PFSK-1 (cell line): ENCODE results near the gene LRIG3.

ENCODE experiments used
- FOXP2 ChIP-seq: optimal IDR thresholded peaks from 2 replicates; pipeline ENCODE3; 2011; ENCODE audit warnings: borderline replicate concordance, control low read depth, inconsistent platforms; ENCODE audit not compliant: insufficient read depth; ENCODE audit errors: extremely low read length, extremely low read depth
- POLR2AphosphoS5 ChIP-seq: IDR thresholded peaks from 2 replicates; pipeline ENCODE4 v1.6.1; 2012; ENCODE audit warnings: low read depth, mild to moderate bottlenecking, control low read depth, low read length, moderate library complexity
- SIN3A ChIP-seq: IDR thresholded peaks from 2 replicates; pipeline ENCODE4 v1.6.1; 2012; ENCODE audit warnings: mild to moderate bottlenecking, low read length, moderate library complexity, borderline replicate concordance; ENCODE audit not compliant: insufficient read depth
- TAF1 ChIP-seq: IDR thresholded peaks from 2 replicates; pipeline ENCODE4 v1.6.1; 2012; ENCODE audit warnings: low read length, control low read depth, borderline replicate concordance; ENCODE audit not compliant: insufficient read depth
- TF ChIP-seq, protein P1 (sequence below), 2 experiments: IDR thresholded peaks; 2 replicates each; pipeline versions ENCODE4 v1.6.1 to v1.8.0; 2011 to 2012; ENCODE audit warnings: low read depth in 2 of 2, low read length in 2 of 2, control low read depth in 1 of 2, inconsistent platforms in 1 of 2, mild to moderate bottlenecking in 1 of 2, moderate library complexity in 1 of 2; ENCODE audit not compliant: insufficient read depth in 1 of 2

The LRIG3 gene

GRCh38 chr12:58915037-58915436, 5.3 kb downstream of the LRIG3 start:
- no peak for TF ChIP-seq POLR2AphosphoS5
- TF ChIP-seq, protein P1, sequence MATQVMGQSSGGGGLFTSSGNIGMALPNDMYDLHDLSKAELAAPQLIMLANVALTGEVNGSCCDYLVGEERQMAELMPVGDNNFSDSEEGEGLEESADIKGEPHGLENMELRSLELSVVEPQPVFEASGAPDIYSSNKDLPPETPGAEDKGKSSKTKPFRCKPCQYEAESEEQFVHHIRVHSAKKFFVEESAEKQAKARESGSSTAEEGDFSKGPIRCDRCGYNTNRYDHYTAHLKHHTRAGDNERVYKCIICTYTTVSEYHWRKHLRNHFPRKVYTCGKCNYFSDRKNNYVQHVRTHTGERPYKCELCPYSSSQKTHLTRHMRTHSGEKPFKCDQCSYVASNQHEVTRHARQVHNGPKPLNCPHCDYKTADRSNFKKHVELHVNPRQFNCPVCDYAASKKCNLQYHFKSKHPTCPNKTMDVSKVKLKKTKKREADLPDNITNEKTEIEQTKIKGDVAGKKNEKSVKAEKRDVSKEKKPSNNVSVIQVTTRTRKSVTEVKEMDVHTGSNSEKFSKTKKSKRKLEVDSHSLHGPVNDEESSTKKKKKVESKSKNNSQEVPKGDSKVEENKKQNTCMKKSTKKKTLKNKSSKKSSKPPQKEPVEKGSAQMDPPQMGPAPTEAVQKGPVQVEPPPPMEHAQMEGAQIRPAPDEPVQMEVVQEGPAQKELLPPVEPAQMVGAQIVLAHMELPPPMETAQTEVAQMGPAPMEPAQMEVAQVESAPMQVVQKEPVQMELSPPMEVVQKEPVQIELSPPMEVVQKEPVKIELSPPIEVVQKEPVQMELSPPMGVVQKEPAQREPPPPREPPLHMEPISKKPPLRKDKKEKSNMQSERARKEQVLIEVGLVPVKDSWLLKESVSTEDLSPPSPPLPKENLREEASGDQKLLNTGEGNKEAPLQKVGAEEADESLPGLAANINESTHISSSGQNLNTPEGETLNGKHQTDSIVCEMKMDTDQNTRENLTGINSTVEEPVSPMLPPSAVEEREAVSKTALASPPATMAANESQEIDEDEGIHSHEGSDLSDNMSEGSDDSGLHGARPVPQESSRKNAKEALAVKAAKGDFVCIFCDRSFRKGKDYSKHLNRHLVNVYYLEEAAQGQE (IDR thresholded peaks at IDR 0.05; ENCODE audit: insufficient read depth in 1 of 2, low read depth in 2 of 2, low read length in 2 of 2): no peak
- TF ChIP-seq SIN3A: no peak
- TF ChIP-seq TAF1: no peak
- no peak for TF ChIP-seq FOXP2

DNA sequence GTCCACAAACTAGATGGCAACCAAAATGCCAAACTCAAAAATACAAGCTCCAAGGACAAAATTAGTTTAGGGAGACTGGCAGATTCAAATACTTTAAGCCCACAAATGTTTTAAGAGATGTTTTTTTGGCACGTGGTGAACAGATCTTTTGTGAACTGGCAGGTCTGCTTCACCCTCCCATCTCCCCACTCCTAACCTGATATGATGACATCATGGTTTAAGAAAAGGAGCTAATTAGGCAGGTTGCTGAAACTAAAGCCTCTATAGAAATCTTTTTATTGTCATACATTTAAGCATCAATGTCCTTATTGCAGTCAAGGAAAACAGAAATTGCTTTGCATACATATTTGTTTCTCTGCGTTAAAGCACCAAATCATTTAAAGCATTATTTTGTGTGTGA, 5.8 kb downstream of the LRIG3 start:
- TF ChIP-seq TAF1 (no peak), POLR2AphosphoS5 (no peak), FOXP2 (no peak), SIN3A (no peak)
- TF ChIP-seq, protein P1 (IDR thresholded peaks at IDR 0.05; ENCODE audit: insufficient read depth in 1 of 2, low read depth in 2 of 2, low read length in 2 of 2): no peak

- no peak for TF ChIP-seq FOXP2
- TF ChIP-seq POLR2AphosphoS5: no peak
- TF ChIP-seq SIN3A: no peak
- TF ChIP-seq TAF1: no peak
Measured at GRCh38 chr12:58907391-58907790, 12.9 kb downstream of the LRIG3 start.

DNA sequence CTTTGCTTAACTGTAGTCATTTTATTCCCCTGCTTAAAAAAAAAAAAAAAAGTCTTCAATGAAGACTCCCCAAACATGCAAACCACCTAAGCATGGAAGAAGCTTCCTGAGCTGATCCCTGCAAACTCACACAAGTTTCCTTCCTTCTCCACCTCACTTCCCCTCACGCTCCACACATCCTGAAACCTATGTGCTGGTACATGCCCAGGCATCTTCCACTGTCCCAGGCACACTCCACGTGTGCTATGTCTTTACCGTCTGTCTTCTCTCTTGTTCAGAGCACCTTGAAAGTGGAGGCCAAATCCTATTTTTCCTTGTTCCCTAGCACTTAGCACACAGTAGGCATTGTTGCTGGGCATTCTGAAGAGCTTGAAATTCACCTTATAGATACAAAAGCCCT, 13.4 kb downstream of the LRIG3 start:
- TF ChIP-seq TAF1: no peak

DNA sequence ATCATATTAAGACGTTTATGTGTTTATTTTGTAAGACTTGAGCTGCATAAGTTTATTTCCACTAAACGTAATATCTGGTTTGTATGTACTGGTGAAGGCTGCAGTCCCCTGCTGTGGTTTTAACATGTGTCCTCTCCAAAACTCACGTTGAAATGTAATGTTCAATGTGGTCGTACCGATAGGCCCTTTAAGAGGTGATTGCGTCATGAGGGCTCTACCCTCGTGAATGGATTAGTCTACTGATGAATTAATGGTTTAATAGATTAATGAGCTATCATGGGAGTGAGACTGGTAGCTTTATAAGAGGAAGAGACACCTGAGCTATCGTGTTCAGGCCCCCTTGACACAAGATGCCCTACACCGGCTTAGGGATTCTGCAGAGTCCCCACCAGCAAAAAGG, 14.9 kb downstream of the LRIG3 start:
- TF ChIP-seq TAF1 (no peak), POLR2AphosphoS5 (no peak), FOXP2 (no peak)
- TF ChIP-seq, protein P1 (IDR thresholded peaks at IDR 0.05; ENCODE audit: insufficient read depth in 1 of 2, low read depth in 2 of 2, low read length in 2 of 2): no peak

GRCh38 chr12:58901664-58902063, 18.6 kb downstream of the LRIG3 start:
- TF ChIP-seq SIN3A (no peak), FOXP2 (no peak), TAF1 (no peak), POLR2AphosphoS5 (no peak)
- TF ChIP-seq, protein P1 (IDR thresholded peaks at IDR 0.05; ENCODE audit: insufficient read depth in 1 of 2, low read depth in 2 of 2, low read length in 2 of 2): no peak
